PC-3 (cell line): Measurements from ENCODE around the gene PSMG3. TPM values are rescaled to one million over a fixed set of nuclear protein-coding genes. Genes with fewer than 3 reads are reported as not detected.

ENCODE experiments used
- ATAC-seq: fragments of 200-7000 bp; cut with Tn5 transposase; 2 replicates; pipeline ENCODE4 v1.9.1; 2020; ENCODE audit warnings: mild to moderate bottlenecking, moderate library complexity
- BruUV-seq: library from RNA; stranded (reverse); fragments of 400-500 nt; replicated peaks from 2 replicates; lab custom pipeline; 2021; lab: Mats Ljungman, UMichigan
- CTCF ChIA-PET: fragments of 300-600 bp; sonication (Branson Sonifier 250); formaldehyde crosslinking; loops from one replicate; lab custom pipeline; 2022; ENCODE audit warnings: antibody characterized with exemption; lab: Charles Lee
- POLR2A ChIA-PET: fragments of 300-600 bp; sonication (Branson Sonifier 250); formaldehyde crosslinking; loops from one replicate; lab custom pipeline; 2022; ENCODE audit warnings: antibody characterized with exemption; ENCODE audit not compliant: unreplicated experiment; lab: Charles Lee
- DNase-seq: peaks from one replicate; pipeline ENCODE4 v3.0.0-alpha.2; 2015
- H2AFZ ChIP-seq: fragments of 300-600 bp; sonication (generic); 2 replicates; pipeline ENCODE4 v1.6.0; 2016; ENCODE audit warnings: antibody characterized with exemption, low read length
- H3F3A ChIP-seq: fragments of 300-600 bp; sonication (generic); one replicate; pipeline ENCODE4 v1.6.0; 2017; ENCODE audit warnings: antibody characterized with exemption, low read length, control low read depth, mild to moderate bottlenecking; ENCODE audit not compliant: unreplicated experiment
- H3K27ac ChIP-seq: fragments of 300-600 bp; sonication (generic); 2 replicates; pipeline ENCODE4 v1.5.1; 2016; ENCODE audit warnings: mild to moderate bottlenecking, low read length
- H3K27me3 ChIP-seq: fragments of 300-600 bp; sonication (generic); 2 replicates; pipeline ENCODE4 v1.6.1; 2016; ENCODE audit warnings: low read length, mixed read lengths
- H3K36me3 ChIP-seq: fragments of 300-600 bp; sonication (generic); 2 replicates; pipeline ENCODE4 v1.6.1; 2016; ENCODE audit warnings: low read depth, mixed run types, low read length, mixed read lengths
- H3K4me1 ChIP-seq: fragments of 300-600 bp; sonication (generic); 2 replicates; pipeline ENCODE4 v1.5.1; 2016; ENCODE audit warnings: low read length; ENCODE audit not compliant: insufficient read depth
- H3K4me2 ChIP-seq: fragments of 300-600 bp; sonication (generic); 2 replicates; pipeline ENCODE4 v1.6.0; 2016; ENCODE audit warnings: low read length
- H3K4me3 ChIP-seq: fragments of 300-600 bp; sonication (generic); 2 replicates; pipeline ENCODE4 v1.5.1; 2016; ENCODE audit warnings: mild to moderate bottlenecking, low read length, mixed read lengths
- H3K79me2 ChIP-seq: fragments of 300-600 bp; sonication (generic); 2 replicates; pipeline ENCODE4 v1.6.1; 2017; ENCODE audit warnings: low read length, mixed read lengths
- H3K9ac ChIP-seq: fragments of 300-600 bp; sonication (generic); 2 replicates; pipeline ENCODE4 v1.6.0; 2016; ENCODE audit warnings: mild to moderate bottlenecking, low read length
- H3K9me2 ChIP-seq: fragments of 300-600 bp; sonication (generic); replicated peaks from 2 replicates; pipeline ENCODE4 v1.6.1; 2016; ENCODE audit warnings: mixed run types, low read length, mixed read lengths
- H3K9me3 ChIP-seq: fragments of 300-600 bp; sonication (generic); 2 replicates; pipeline ENCODE4 v1.6.1; 2016; ENCODE audit warnings: low read length, mixed read lengths
- H4K20me1 ChIP-seq: fragments of 300-600 bp; sonication (generic); 2 replicates; pipeline ENCODE4 v1.6.1; 2016; ENCODE audit warnings: low read length, mixed read lengths
- CTCF ChIP-seq: fragments of 300-600 bp; sonication (generic); conservative IDR thresholded peaks from 2 replicates; pipeline ENCODE4 v1.5.1; 2017; ENCODE audit warnings: antibody characterized with exemption, low read depth, mild to moderate bottlenecking, low read length
- EZH2 ChIP-seq: fragments of 300-600 bp; sonication (generic); IDR thresholded peaks from one replicate; pipeline ENCODE4 v1.6.1; 2017; ENCODE audit warnings: antibody characterized with exemption, mild to moderate bottlenecking, low read length; ENCODE audit not compliant: unreplicated experiment
- EZH2phosphoT487 ChIP-seq: fragments of 300-600 bp; sonication (generic); IDR thresholded peaks from 2 replicates; pipeline ENCODE4 v1.6.1; 2018; ENCODE audit warnings: mild to moderate bottlenecking, antibody characterized with exemption, low read length, borderline replicate concordance
- intact Hi-C: fragments of 100-400 bp; cut with micrococcal nuclease; formaldehyde crosslinking; loops from 2 replicates; pipeline ENCODE4 v1.9.0; 2023
- total RNA-seq: library from RNA; depleted of rRNA; stranded (reverse); fragments of >200 nt; gene quantifications from 2 replicates; pipeline ENCODE4 v1.2.3, GENCODE V29; 2014

PSMG3 gene
- total RNA-seq, 1 experiment from 2014 or later, result 133 TPM

DNA sequence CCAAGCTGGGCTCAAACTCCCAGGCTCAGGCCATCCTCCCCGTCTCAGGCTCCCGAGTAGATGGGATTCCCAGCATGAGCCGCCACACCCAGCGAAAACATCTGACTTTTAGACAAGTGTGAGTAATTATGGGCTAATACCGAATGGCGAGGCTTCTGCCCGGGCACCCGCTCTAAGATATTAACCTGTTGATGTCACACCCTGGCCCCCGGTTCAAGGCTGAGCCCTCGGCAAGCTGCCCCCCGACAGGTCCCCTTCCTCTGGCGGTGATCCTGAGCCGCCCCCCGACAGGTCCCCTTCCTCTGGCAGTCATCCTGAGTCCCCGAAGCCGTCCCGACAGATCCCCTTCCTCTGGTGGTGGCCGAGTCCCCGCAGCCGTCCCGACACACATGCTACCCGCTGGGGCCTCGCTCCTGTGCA is 5.2 kb downstream of the PSMG3 start:
- POLR2A ChIA-PET, result no interaction called here
- BruUV-seq, result no TSS peak
- Histone ChIP-seq H3K79me2 (peaks cover 25% of the 10 kb centered on the region), H3K36me3 (peaks cover 5% of the 10 kb centered on the region; the same call in 1 of the 2 replicates), H3F3A (peaks cover 5% of the 10 kb centered on the region), H3K9ac (no peak overlapping the region), H4K20me1 (no peaks in the 10 kb centered on the region), H2AFZ (no peak overlapping the region), H3K4me1 (peaks cover 46% of the 10 kb centered on the region), H3K4me3 (no peak overlapping the region), H3K27me3 (no peaks in the 10 kb centered on the region), H3K9me2 (no peaks in the 10 kb centered on the region), H3K4me2 (no peak overlapping the region), H3K27ac (no peak overlapping the region), H3K9me3 (no peaks in the 10 kb centered on the region)
- intact Hi-C loops, result no loop called here
- DNase-seq (peak; percentile 26), ATAC-seq (no peak)
- TF ChIP-seq EZH2phosphoT487 (no peak), CTCF (no peak), EZH2 (no peak)
- CTCF ChIA-PET, result no interaction called here

- H3K9ac ChIP-seq, result no peak overlapping the region
Observed at GRCh38 chr7:1563981-1564602, 5.7 kb downstream of the PSMG3 start.

More at GRCh38 chr7:1563981-1564602, 5.7 kb downstream of the PSMG3 start:
- H3K4me1 ChIP-seq, result peaks cover 47% of the 10 kb centered on the region
- peaks cover 20% of the 10 kb centered on the region for H3K79me2 ChIP-seq
- no peak overlapping the region for H3K4me2 ChIP-seq
- ChIA-PET POLR2A (no interaction called here), CTCF (no interaction called here)
- H3K27me3 ChIP-seq, result no peaks in the 10 kb centered on the region
- BruUV-seq, result no TSS peak
- H3K9me3 ChIP-seq, result no peaks in the 10 kb centered on the region
- intact Hi-C loops, result no loop called here
- H3K36me3 ChIP-seq, result peaks cover 5% of the 10 kb centered on the region; the same call in 1 of the 2 replicates
- H3K4me3 ChIP-seq, result no peak overlapping the region
- TF ChIP-seq EZH2 (no peak), EZH2phosphoT487 (no peak), CTCF (no peak)
- no peaks in the 10 kb centered on the region for H4K20me1 ChIP-seq
- H3K9me2 ChIP-seq, result no peaks in the 10 kb centered on the region
- peaks cover 5% of the 10 kb centered on the region for H3F3A ChIP-seq
- H2AFZ ChIP-seq, result no peak overlapping the region
- no peak for ATAC-seq
- no peak for DNase-seq
- no peak overlapping the region for H3K27ac ChIP-seq
